Stimulated activated CD8-positive, alpha-beta memory T cell treated with anti-CD3 and anti-CD28 coated beads, Interleukin-15, amount 100 ng/mL, for 48 hours (primary cell): ENCODE measurements around the gene KASH5.
"Not testable (repeated sequence)": the region's sequence is repeated elsewhere in the genome, so short reads cannot be mapped to it uniquely, and the experiment has no call there.

Experiments used
- DNase-seq, 2 donors: peaks; one replicate each; pipeline ENCODE4 v3.0.0-alpha.2; 2020; ENCODE audit warnings: low read depth in 2 of 2

KASH5 gene

GRCh38 chr19:49436381-49437017, 48.5 kb downstream of the KASH5 start:
- peak; percentile 61 to 67 for DNase-seq

GRCh38 chr19:49437231-49437630, 49.2 kb downstream of the KASH5 start:
- DNase-seq, result no peak

GRCh38 chr19:49438261-49438660, 50.2 kb downstream of the KASH5 start:
- DNase-seq, result no peak

- no peak for DNase-seq
Measured at GRCh38 chr19:49439836-49440235, 51.8 kb downstream of the KASH5 start.

- DNase-seq, result no peak
Measured at GRCh38 chr19:49440439-49441209, 52.6 kb downstream of the KASH5 start.

GRCh38 chr19:49441210-49441959, 53.3 kb downstream of the KASH5 start, which contains the start of gene SLC17A7:
Gene SLC17A7, minus strand, starts transcription at chr19:49441527. Its CDS starts 148 bp downstream, at chr19:49441379.
- peak in 1 of 2 donors; percentile 39 for DNase-seq

GRCh38 chr19:49441960-49442350, 53.9 kb downstream of the KASH5 start:
- no peak for DNase-seq

GRCh38 chr19:49442354-49442753, 54.3 kb downstream of the KASH5 start:
- DNase-seq, result no peak

GRCh38 chr19:49442771-49443365, 54.8 kb downstream of the KASH5 start:
- DNase-seq, result peak in 1 of 2 donors; percentile 51

- DNase-seq, result peak; percentile 86 to 91
Measured at GRCh38 chr19:49443366-49444099, 55.5 kb downstream of the KASH5 start.

- DNase-seq, result not testable (repeated sequence)
Measured at GRCh38 chr19:49444100-49444700, 56.2 kb downstream of the KASH5 start.

- no peak for DNase-seq
Measured at GRCh38 chr19:49445997-49446396, 57.9 kb downstream of the KASH5 start.

- peak in 1 of 2 donors; percentile 34 for DNase-seq
Measured at GRCh38 chr19:49447485-49448431, 59.7 kb downstream of the KASH5 start.

- DNase-seq, result no peak
Measured at GRCh38 chr19:49448432-49448786, 60.4 kb downstream of the KASH5 start.

GRCh38 chr19:49450405-49450804, 62.4 kb downstream of the KASH5 start:
- DNase-seq, result no peak

GRCh38 chr19:49451430-49452181, 63.6 kb downstream of the KASH5 start, which contains the start of gene PIH1D1:
Gene PIH1D1, minus strand, starts transcription at chr19:49451814. Its CDS starts 240 bp downstream, at chr19:49451574.
- DNase-seq, result peak; percentile 91 to 92

- DNase-seq, result peak; percentile 97
Measured at GRCh38 chr19:49453013-49453756, 65.1 kb downstream of the KASH5 start, which contains the start of gene ALDH16A1. Gene ALDH16A1, plus strand, starts transcription at chr19:49453225. Its CDS starts 107 bp downstream, at chr19:49453332.

GRCh38 chr19:49453757-49454240, 65.8 kb downstream of the KASH5 start:
- no peak for DNase-seq
